Lung (tissue), 16 donors: ENCODE measurements around the gene KRTAP2-1. TPM values are rescaled to one million over a fixed set of nuclear protein-coding genes. Genes with fewer than 3 reads are reported as not detected.
"Not testable (repeated sequence)": the region's sequence is repeated elsewhere in the genome, so short reads cannot be mapped to it uniquely, and the experiment has no call there.

Experiments
- ATAC-seq: fragments of 200-7000 bp; cut with Tn5 transposase; one replicate; pipeline ENCODE4 v1.9.1; 2020; ENCODE audit warnings: moderate number of reproducible peaks; ENCODE audit not compliant: insufficient read depth, low FRiP score
- DNase-seq, 3 donors: peaks; one replicate each; pipeline ENCODE4 v3.0.0-alpha.2; 2013 to 2017
- H3K27ac ChIP-seq, 2 donors: one replicate each; pipeline ENCODE4 v1.5.1; 2013; ENCODE audit warnings: mild to moderate bottlenecking in 2 of 2, moderate library complexity in 2 of 2, control low read depth in 1 of 2, inconsistent platforms in 1 of 2, low read depth in 1 of 2, low read length in 1 of 2
- H3K27me3 ChIP-seq, 3 donors: one replicate each; pipeline ENCODE4 v1.5.1; 2013; ENCODE audit warnings: low read length in 2 of 3; ENCODE audit not compliant: control insufficient read depth in 3 of 3, insufficient read depth in 3 of 3
- H3K36me3 ChIP-seq, 4 donors: one replicate each; pipeline ENCODE4 v1.5.1; 2013; ENCODE audit warnings: low read length in 4 of 4, mild to moderate bottlenecking in 1 of 4, moderate library complexity in 1 of 4; ENCODE audit not compliant: control insufficient read depth in 4 of 4, insufficient read depth in 4 of 4
- H3K4me1 ChIP-seq, 5 donors: one replicate each; pipeline ENCODE4 v1.5.1; 2013; ENCODE audit warnings: low read length in 5 of 5, mild to moderate bottlenecking in 2 of 5, moderate library complexity in 1 of 5; ENCODE audit not compliant: control insufficient read depth in 5 of 5, insufficient read depth in 5 of 5
- H3K4me3 ChIP-seq: one replicate; pipeline ENCODE4 v1.5.1; 2013; ENCODE audit warnings: mild to moderate bottlenecking, control low read depth, moderate library complexity
- H3K9ac ChIP-seq, 2 donors: one replicate each; pipeline ENCODE4 v1.5.1; 2013; ENCODE audit warnings: low read length in 2 of 2, control low read depth in 1 of 2; ENCODE audit not compliant: insufficient read depth in 1 of 2
- H3K9me3 ChIP-seq, 4 donors: one replicate each; pipeline ENCODE4 v1.5.1; 2013; ENCODE audit warnings: low read length in 3 of 4, mild to moderate bottlenecking in 1 of 4, moderate library complexity in 1 of 4; ENCODE audit not compliant: control insufficient read depth in 4 of 4, insufficient read depth in 3 of 4
- CTCF ChIP-seq: IDR thresholded peaks from 2 replicates; pipeline ENCODE4 v1.5.1; 2012; ENCODE audit warnings: mild to moderate bottlenecking; ENCODE audit errors: control extremely low read depth, extremely low read depth
- WGBS, 2 donors: extraction: QIAGEN DNeasy Blood & Tissue Kit; methylation state at CpG; one replicate each; pipeline ENCODE4 v1.1.7; 2013; 5-methylcytosine and 5-hydroxymethylcytosine counted together
- long read RNA-seq, 5 donors: transcript quantifications; one replicate each; lab custom pipeline, GENCODE V29; 2026
- polyA plus RNA-seq, 2 donors: library from polyadenylated mRNA; stranded (reverse); fragments of 200-250 nt; gene quantifications; one replicate each; pipeline ENCODE4 v1.2.1, GENCODE V29; 2013
- total RNA-seq, 2 donors: library from RNA; depleted of rRNA in 1 of 2; stranded (reverse); fragments of >200 nt in 1 of 2; gene quantifications; one replicate each; pipeline ENCODE4 v1.2.1, GENCODE V29; 2014 to 2021
- donor health status: control.
- donor health status: control.
- donor health status: Bipolar disorder and iron deficiency.
- donor health status: healthy.
- donor health status: DM: yes; HTN: yes; CAD: no.

KRTAP2-1 gene
- total RNA-seq (not detected), polyA plus RNA-seq (not detected)
- long read RNA-seq, donor 1: 0 reads
- long read RNA-seq, donor 2: 0 reads
- long read RNA-seq, donor 3: 0 reads
- long read RNA-seq, donor 4: 0 reads
- long read RNA-seq, donor 5: 0 reads

- H3K36me3 ChIP-seq, H3K27ac ChIP-seq, H3K4me1 ChIP-seq, H3K4me3 ChIP-seq, DNase-seq, H3K9me3 ChIP-seq, H3K9ac ChIP-seq, ATAC-seq, H3K27me3 ChIP-seq: not testable (repeated sequence)
- WGBS, 2 donors: 57 to 75% methylated on average over 9 to 10 of the region's 33 CpGs
Observed at GRCh38 chr17:41046735-41047465, at the start of gene KRTAP2-1. Gene KRTAP2-1 (minus strand): TSS chr17:41047316. CDS start chr17:41047267, 49 bp downstream.

GRCh38 chr17:41096055-41096454, 48.9 kb upstream of the KRTAP2-1 start:
- ATAC-seq (no peak), DNase-seq (peak; percentile 28 to 45 (median 40))
- TF ChIP-seq CTCF: no peak
- 70 to 83% methylated on average over 7 of the region's 7 CpGs for WGBS, 2 donors
- H3K27ac ChIP-seq: no peak overlapping the region
- no peaks in the 10 kb centered on the region for H3K9me3 ChIP-seq
- no peak overlapping the region for H3K4me3 ChIP-seq
- no peaks in the 10 kb centered on the region for H3K36me3 ChIP-seq
- no peaks in the 10 kb centered on the region for H3K27me3 ChIP-seq
- H3K9ac ChIP-seq: no peak overlapping the region
- H3K4me1 ChIP-seq: no peaks in the 10 kb centered on the region

GRCh38 chr17:41088760-41089352, 41.7 kb upstream of the KRTAP2-1 start:
- not testable (repeated sequence) for ATAC-seq, H3K36me3 ChIP-seq, H3K9me3 ChIP-seq, H3K4me3 ChIP-seq, H3K27ac ChIP-seq, H3K27me3 ChIP-seq, H3K4me1 ChIP-seq, DNase-seq, H3K9ac ChIP-seq
- WGBS, 2 donors: 43 to 63% methylated on average over 4 of the region's 4 CpGs

GRCh38 chr17:41084100-41084856, 37.2 kb upstream of the KRTAP2-1 start, which contains the start of gene KRTAP4-7:
Gene KRTAP4-7 (plus strand): TSS chr17:41084150. CDS start chr17:41084207, 57 bp downstream.
- not testable (repeated sequence) for H3K9ac ChIP-seq, H3K4me3 ChIP-seq, H3K4me1 ChIP-seq, H3K9me3 ChIP-seq, H3K27me3 ChIP-seq, ATAC-seq, H3K27ac ChIP-seq, H3K36me3 ChIP-seq, DNase-seq
- WGBS, 2 donors: 82 to 93% methylated on average over 14 of the region's 14 CpGs

- 69 to 71% methylated on average over 2 of the region's 2 CpGs for WGBS, 2 donors
- H3K9me3 ChIP-seq, H3K36me3 ChIP-seq, H3K9ac ChIP-seq, H3K27ac ChIP-seq, H3K27me3 ChIP-seq, ATAC-seq, H3K4me1 ChIP-seq, H3K4me3 ChIP-seq, DNase-seq: not testable (repeated sequence)
Observed at GRCh38 chr17:41083427-41083826, 36.3 kb upstream of the KRTAP2-1 start.
